Medulla oblongata (tissue), 1 donor: ENCODE results near the gene HOTAIR.

Experiments
- DNase-seq: peaks from one replicate; pipeline ENCODE4 v3.0.0-alpha.2; 2015; ENCODE audit errors: extremely low spot score

The HOTAIR gene

DNA sequence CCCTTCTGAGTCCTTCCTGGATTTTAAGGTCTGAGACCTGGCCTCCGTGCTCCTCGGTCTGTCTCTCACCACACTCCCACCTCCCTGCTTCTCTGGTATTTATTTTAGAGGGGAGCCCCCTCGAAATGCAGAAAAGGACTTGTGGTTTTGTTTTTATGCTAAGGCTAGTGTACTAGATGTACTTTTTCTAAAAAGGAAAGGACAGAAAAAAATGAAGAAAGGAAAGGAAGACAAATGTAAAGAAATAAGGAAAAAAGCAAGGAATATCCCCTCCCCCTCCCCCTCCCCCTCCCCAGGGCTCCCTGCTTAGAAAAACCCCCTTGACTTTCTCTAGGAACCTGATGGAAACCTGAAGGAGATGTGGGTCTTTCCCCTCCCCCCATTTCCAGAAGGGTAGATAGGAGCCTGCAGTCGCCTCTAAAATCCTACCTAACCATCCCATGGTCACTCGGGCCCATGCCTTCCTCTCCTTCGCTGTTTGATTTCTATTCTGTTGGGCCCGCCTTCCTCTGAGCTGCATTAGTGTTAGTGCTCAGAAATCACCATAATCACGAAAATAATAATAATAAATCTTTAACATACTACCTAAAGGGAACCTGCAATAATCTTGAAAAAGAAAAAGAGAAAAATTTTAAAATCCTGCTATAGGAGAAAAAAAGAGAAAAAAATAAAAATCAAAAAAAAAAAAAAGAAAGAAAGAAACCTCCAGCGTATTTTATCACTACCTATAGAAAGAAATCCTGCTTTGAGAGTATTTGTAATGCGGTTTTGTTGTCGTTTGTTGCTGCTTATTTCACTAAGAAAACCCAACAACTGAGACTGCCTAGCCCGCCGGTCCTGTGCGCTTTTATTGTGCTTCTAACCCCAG is 37.1 kb upstream of the HOTAIR start:
- DNase-seq: no peak

DNA sequence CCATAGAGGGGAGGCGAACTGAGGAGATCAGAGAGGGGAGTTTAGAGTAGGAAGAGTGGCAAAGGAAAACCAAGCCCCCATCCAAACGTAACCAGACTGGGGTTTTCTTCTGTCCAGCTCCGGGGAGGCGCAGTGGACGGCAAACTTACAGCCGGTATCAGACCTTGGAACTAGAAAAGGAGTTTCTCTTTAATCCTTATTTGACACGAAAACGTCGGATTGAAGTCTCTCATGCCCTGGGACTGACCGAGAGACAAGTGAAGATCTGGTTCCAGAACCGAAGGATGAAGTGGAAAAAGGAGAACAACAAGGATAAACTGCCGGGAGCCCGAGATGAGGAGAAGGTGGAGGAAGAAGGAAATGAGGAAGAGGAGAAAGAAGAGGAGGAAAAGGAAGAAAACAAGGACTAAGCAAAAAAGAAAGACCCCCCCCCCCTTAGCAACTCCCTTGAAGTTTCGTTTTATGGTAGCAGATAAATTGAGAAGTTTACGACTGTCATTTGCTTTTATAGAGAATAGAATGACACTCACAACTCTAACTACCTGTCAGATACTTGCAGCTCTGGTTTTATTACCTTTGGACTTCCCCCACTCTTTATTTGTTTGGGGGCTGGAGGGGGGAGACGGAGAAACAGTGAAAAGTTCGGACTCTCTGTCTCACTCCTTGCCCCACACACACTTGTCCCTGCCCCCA is 36.4 kb upstream of the HOTAIR start:
- no peak for DNase-seq

DNA sequence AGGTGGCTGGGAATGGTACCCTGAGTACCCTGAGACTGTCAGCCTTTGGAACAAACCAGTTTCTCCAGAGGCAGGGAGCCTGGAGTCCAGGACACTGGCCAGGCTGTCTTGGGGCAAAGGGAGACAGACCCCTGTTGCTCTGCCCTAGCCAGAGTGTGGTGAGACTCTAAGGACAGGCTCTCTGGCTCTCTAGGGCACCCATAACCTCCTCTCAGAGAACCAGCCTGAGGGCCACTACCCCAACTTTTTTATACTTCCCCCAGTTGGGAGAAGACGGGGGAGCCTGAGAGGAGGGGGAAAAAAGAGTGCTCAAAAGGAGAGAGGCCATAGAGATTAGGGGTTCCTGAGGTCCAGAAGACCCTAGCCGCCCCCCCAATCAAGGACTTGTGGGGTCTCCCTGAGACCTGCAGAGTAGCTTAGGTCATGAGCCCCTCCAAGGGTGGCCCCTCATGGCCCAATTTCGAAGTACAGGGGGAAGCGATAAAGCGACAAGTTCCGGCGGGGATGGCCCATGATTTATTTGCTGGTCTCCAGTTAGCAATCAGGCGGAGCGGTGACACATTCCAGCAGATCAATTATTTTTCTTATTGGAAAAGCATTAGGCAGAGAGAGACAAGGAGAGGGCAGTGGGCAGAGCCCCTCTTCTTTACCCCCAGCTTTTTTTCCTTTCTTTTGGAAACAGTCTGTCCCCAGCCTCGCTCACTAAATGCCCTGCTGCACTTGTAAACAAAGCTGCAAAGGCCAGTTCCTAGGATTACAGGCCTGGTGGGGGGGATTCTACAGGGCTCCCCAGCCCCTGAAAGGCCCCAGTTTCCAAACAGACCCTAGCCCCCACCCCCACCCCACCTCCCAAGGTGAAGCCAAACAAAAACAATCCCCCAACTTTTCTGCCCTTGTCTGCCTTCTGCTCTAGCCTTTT is 35.6 kb upstream of the HOTAIR start:
- DNase-seq: no peak

DNA sequence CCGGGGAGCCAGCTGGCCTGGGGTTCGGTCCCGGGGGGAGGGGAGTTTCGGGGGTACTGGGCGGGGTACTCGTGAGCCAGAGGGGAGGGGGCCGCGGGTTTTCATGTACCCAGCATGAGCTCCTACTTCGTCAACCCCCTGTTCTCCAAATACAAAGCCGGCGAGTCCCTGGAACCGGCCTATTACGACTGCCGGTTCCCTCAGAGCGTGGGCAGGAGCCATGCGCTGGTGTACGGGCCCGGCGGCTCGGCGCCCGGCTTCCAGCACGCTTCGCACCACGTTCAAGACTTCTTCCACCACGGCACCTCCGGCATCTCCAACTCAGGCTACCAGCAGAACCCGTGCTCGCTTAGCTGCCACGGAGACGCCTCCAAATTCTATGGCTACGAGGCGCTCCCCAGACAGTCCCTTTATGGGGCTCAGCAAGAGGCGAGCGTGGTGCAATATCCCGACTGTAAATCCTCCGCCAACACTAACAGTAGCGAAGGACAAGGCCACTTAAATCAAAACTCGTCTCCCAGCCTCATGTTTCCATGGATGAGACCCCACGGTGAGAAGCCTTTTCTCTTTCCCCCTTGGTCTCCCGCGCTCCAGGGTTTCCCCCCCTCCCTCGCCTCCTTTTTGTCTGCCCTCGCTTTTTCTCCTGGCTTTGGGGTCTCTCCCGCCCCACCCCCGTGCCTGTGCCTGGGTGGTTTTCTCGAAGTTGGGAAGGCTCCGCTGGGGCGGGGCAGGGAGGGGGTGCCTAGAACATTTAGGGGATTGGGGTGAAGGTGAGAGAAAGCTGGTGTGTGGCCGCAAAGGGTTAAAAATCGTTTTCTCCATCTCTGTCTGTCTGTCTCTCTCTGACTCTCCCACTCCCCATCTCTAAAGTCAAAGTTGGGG is 34.7 kb upstream of the HOTAIR start:
- DNase-seq: no peak

DNA sequence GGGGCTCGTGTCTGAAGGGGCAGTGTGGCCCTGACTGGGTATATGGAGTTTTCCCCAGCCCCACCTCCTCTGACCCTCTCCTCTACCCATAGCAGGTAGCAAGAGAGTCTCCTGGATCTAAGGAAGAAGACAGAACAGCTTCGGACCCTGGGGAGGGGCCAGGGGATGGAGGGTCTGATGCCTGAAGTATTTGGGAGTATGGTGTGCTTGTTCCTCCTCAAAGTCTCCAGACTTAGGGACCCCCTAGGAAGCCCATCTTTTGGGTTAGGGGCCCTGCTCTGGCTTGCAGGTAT is 33.5 kb upstream of the HOTAIR start:
- no peak for DNase-seq

DNA sequence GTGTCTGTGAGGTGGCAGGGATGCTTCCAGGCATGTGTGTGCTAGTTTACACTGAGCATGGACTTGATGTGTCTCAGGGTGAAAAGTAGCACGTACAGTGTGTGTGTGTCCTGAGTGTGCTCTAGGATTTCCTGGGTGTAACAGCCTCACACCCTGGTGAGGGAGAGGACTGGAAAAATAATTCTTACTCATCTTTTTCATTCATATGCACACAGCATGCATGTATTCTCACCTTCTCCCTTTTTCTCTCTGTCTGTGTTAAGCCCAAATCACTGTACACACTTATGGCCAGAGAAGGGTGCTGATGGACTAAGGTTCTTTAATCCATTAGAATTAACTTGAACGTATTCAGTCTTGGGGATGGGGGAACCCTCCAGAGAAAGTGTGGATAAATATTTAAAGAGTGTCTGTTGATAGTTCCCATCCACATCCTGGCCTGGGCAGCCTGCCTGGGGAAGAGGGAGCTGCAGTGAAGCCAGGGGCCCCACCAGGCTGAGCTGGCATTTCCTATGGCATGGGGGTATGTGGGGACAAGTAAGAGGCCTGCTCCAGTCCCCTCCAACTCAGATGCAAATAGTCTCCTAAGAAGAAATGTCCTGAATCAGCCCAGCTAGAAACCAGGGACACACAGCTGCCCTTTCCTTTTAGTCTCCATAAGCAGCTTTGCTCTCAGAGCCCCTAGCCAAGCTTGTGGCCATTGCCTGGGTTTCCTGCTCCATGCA is 32.9 kb upstream of the HOTAIR start:
- DNase-seq: no peak

DNA sequence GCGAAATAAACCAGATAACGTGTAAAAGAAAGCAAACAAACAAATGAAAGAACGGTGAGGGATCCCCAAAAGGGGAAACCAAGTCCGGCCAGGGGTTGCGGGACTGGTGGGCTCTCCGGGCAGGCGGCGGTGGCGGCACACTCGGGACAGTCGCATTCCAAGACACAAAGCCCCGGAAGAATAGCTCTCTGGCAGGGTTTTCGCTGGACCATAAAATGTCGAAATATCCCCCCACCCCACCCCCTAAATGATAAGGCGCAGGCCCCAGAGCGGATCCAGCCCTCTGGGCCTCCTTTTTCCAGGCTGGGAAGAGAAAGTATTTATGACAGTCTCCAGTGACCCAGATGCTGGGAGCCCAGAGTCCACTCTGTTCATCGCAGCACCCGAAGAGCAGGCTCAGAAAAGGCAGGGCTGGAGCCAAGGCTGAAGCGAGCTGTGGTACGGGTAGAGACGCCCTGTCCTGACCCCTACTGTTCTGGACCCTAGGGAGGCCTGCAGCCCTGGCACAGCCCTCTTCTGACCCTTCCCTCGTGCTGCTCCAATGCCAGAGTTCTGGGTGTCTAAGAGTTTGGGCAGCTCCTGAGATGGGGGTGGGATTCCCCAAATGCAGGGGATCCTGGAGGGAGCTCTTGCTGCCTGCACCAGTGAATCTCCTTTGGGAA is 31.9 kb upstream of the HOTAIR start:
- no peak for DNase-seq

DNA sequence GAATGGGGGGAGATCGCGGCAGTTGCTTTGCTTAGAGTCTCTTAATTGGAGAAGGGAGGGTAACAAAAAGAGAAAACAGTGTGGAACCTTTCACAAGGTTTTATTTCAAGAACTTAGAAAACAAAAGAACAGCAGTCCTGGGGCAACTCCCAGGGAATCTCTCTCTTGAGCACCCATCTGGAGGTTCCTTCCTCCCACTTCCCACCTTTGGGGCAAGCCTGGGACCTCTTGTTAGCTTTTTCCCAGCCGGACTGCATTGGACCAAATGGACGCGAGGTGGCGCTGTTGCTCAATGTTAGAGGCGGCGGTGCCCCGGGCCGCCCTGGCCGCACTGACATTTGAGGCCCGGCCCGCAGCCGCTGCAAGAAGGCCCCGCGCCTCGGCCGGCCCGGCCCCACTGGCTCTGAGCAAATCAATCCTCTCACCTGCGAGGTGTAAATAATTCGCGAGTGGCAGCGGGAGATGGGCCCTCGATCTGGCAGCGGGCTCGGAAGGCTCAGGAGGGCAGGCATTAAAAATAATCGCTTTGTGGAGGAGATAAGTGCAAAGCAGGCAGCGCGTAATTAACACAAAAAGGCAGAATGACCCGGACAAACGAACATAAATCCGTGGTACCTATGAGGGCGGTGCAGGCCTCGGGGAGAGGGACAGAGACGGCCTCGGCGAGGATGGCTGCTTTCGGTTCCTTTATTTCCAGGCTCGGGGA is 31.3 kb upstream of the HOTAIR start:
- DNase-seq: peak; percentile 92

DNA sequence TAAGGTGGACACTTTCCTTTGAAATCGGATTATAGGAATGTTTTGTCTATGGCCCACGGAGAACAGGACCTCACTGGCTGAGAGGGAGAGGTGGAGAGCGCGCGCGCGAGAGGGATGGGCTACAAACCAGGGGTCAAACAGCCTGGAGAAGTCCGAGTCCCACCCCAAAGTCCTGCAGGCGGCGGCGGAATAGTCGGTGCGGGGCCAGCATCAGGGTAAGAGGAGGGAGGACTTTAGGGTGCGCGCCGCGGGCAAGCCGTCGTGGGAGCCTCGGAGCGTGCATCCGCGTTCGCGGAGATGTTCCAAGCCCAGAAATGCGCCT is 30.7 kb upstream of the HOTAIR start:
- no peak for DNase-seq

DNA sequence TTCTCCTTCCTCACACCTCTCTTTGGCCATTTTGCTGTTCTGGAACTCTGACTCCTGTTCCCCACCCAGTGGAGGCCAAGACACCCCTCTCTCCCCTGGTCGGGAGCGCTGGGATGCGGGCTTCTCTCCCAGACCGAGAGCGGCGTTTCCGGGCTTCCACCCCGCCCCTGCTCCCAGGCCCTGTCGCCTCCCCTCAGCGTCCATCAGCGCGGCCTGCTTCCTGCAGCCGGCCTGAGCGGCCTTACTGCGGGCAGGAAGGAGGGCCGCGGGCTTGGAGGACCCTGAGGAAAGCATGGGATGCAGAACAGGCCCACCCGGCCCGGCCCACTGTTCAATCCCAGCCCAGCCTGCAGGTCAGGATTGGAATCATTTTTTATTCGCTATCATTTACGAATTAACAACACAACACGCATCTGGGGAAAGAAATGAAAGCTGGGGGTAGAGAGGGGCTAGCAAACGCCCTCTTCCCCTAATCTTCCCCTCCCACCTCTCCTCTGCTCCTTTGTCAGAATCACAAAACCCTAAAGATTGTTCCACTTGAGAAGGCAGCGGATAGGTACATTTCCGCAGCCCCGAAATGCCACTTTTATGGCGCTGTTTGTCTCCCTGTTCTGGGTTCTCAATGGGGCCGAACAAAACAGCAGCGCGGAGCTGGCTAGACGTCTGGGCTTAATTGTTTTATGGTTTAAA is 30.2 kb upstream of the HOTAIR start:
- no peak for DNase-seq

DNA sequence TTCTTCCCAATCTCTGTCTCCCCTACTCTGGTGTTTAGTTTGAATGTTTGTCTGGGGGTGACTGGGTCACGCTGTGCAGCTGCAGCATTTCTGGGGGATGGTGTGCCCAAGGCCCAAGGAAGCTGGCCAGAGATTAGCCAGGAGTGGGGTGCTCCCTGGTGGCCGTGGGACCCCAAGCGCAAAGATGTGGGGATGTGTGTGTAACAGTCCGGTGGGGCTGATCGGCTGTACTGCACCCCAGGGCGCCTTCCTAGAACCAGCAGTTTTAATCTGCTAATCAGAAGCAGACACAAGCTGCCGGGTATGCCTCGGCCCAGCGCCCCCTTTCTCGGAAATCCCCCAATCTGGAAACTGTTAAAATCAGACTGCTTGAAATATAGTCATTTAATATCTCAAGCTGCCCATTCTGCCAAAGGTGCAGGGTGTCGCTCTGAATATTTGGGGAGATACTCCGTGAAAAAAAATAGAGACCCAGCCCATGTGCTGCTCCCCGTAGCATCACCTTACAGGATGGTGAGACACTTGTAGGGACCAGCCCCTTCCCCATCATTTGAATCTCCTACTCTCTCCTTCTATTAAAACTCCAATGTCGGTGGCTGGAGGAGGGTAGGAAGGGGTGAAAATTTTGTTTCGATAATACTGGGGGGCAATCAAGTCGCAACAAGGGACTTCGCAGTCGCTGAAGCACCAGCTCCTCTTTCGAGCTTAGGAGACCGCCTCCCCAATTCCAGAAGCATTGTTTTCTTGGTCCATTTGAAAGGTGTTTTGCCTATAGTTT is 29.5 kb upstream of the HOTAIR start:
- no peak for DNase-seq

DNA sequence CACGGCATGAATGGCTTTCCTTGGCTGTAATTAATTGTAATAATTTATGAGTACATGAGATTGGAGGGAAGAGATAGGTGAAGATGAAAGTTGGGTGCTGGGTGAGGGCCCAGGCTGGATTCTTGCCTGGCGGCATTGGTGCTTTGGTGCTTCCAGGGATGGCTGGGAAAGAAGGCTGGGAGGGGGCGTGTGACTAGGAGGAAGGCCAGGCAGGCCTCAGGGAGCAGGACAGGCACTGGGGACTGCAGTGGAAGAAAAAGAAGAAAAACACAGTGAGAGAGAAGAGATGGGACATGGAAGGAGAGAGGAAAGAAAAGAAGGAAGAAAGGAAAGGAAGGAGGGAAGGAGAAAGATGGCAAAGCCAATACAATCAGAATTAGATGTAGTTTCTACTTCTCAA is 28.9 kb upstream of the HOTAIR start:
- DNase-seq: no peak

DNA sequence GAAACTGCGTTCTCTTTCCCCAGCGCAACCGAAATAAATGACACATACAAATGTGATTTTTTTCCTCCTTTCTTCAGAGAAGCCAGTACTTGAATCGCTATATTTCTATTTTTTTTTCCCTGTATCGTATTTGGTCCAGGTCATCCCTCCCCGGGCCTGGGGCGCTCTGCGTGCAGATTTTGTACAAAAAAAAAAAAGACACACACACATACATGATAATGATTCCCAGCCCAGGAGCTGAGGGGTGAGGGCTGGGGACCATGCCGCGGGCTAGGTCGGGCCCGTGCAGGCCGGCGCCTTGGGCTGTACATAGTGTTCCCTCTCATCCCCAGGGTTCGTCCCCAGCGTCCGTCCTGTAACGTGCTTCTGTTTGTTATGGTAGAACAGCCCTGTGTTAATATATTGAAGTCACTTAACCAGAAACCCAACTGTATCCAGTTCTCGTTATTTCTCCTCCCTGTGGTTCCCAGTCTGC is 28.2 kb upstream of the HOTAIR start:
- no peak for DNase-seq

DNA sequence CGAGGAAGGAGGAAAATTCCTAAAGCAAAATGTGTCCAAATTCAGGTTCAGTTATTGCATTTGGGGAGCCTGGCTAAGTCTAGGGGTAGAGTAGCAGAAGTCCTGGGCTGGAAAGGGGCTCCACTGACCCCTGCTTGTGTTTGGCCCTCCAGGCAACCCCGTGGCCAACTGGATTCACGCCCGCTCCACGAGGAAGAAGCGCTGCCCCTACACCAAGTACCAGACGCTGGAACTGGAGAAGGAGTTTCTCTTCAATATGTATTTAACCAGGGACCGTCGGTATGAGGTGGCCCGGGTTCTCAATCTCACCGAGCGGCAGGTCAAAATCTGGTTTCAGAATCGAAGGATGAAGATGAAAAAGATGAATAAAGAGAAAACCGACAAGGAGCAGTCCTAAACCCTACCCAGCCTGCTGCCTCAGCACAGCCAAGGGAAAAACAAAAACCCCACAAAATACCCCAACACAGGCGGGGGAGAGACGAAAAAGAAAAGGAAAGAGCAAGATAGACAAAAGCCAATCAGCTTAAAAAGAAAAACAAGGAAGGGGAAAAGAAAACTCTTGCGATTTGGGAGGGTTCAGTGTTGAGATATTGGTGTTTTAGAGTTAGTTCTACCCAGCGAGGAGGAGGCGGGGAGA is 27.6 kb upstream of the HOTAIR start:
- DNase-seq: no peak

DNA sequence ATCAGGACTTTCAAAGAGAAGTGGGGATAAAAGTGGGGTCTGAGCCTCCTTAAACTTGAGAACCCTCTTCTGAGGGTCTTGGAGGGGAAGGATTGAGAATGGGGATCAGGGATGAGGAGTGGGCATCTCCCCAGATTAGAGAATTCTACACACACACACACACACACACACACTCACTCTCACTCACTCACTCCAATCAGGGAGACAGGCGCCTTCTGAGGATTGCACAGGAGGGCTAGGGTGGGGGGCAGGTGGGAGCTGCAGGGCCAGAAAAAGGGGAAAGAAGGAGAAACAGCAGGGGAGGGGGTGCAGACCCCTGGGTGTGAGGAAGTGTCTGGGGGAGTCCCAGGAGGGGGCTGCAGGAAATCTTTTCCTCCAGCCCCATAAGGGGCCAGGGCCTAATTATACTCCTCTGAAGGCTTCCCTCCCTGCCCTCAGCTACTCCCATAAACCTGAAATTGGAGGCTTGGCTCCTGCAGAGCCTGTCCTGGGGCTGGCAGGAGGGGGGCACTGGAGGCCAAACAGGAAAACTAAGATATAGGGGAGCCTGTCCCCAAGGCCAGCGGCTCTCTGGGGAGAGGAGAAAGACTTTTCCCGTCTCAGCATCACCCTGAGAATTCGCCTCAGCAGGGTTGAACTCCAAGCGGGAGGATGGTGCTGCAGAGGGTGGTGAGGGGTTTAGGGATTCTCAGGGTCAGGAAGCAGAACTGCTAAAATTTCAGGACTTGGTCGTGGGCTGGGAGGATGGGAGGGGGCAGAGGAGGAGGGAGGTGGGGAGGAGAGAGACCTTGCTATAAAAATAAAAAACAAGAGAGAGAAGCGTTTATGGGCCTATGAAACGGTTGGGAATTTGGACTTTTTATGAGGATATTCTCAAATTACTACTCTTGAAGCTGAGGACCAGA is 26.8 kb upstream of the HOTAIR start:
- no peak for DNase-seq
